K562 (cell line): ENCODE results near the gene KCNJ10.

Experiments
- ARNT ChIP-seq, 2 experiments: fragments of 450-650 bp; IDR thresholded peaks; 2 replicates each; pipeline ENCODE4 v1.6.1; 2016; ENCODE audit warnings: mild to moderate bottlenecking in 1 of 2
- BDP1 ChIP-seq: IDR thresholded peaks from 3 replicates; pipeline ENCODE4 v1.6.1; 2011; ENCODE audit not compliant: insufficient read length, insufficient read depth
- BRD9 ChIP-seq: fragments of 450-650 bp; IDR thresholded peaks from 2 replicates; pipeline ENCODE4 v1.6.1; 2018; ENCODE audit warnings: low read depth; ENCODE audit not compliant: partially characterized antibody
- CTCF ChIP-seq, 3 experiments: IDR thresholded peaks in 2 of 3; conservative IDR thresholded peaks in 1 of 3; 2 replicates each; pipeline ENCODE4 v1.5.1; 2011 to 2012; ENCODE audit warnings: low read length in 3 of 3, mild to moderate bottlenecking in 3 of 3, control low read depth in 2 of 3, improper control_type of control experiment in 1 of 3, inconsistent platforms in 1 of 3, low read depth in 1 of 3, mixed read lengths in 1 of 3, moderate library complexity in 1 of 3; ENCODE audit not compliant: insufficient read depth in 2 of 3
- ETV5 ChIP-seq: sonication (generic); formaldehyde crosslinking; IDR thresholded peaks from 2 replicates; pipeline ENCODE4 v1.4.0; 2020; ENCODE audit warnings: low read depth, mild to moderate bottlenecking, missing genetic modification reagents
- FOS ChIP-seq: IDR thresholded peaks from 3 replicates; pipeline ENCODE4 v1.6.1; 2011; ENCODE audit not compliant: insufficient read length; ENCODE audit errors: extremely low read depth
- FOSL1 ChIP-seq: fragments of 200-800 bp; sonication (Bioruptor generic); conservative IDR thresholded peaks from 2 replicates; pipeline ENCODE4 v1.6.1; 2016; ENCODE audit warnings: missing genetic modification characterization, missing compliant biosample characterization
- POLR2A ChIP-seq: fragments of 450-650 bp; conservative IDR thresholded peaks from 2 replicates; pipeline ENCODE4 v1.6.1; 2016
- SIRT6 ChIP-seq: IDR thresholded peaks from one replicate; pipeline ENCODE4 v1.6.1; 2012; ENCODE audit warnings: low read depth, mild to moderate bottlenecking, control low read depth, inconsistent platforms, low read length, moderate library complexity
- SREBF2 ChIP-seq: sonication (generic); formaldehyde crosslinking; IDR thresholded peaks from 2 replicates; pipeline ENCODE4 v1.4.0; 2020; ENCODE audit warnings: mild to moderate bottlenecking, missing genetic modification reagents
- TOE1 ChIP-seq, 2 experiments: fragments of 450-650 bp in 1 of 2; sonication (generic) in 1 of 2; formaldehyde crosslinking in 1 of 2; IDR thresholded peaks; 2 replicates each; pipeline versions ENCODE4 v1.7.1 to v1.8.0; 2016 to 2022; ENCODE audit warnings: borderline replicate concordance in 2 of 2, mild to moderate bottlenecking in 2 of 2, antibody characterized with exemption in 1 of 2, inconsistent platforms in 1 of 2, low read depth in 1 of 2, missing genetic modification reagents in 1 of 2, moderate library complexity in 1 of 2
- TF ChIP-seq, protein P1 (sequence below): sonication (generic); formaldehyde crosslinking; IDR thresholded peaks from 2 replicates; pipeline ENCODE4 v1.8.1; 2022; ENCODE audit warnings: missing genetic modification reagents
- TF ChIP-seq, protein P2 (sequence below): fragments of 450-650 bp; formaldehyde crosslinking; IDR thresholded peaks from 2 replicates; pipeline ENCODE4 v1.4.0; 2020; ENCODE audit warnings: mild to moderate bottlenecking, mixed read lengths
- TF ChIP-seq, protein P3 (sequence below): sonication (generic); formaldehyde crosslinking; IDR thresholded peaks from 2 replicates; pipeline ENCODE4 v1.9.0; 2022; ENCODE audit warnings: mild to moderate bottlenecking, missing genetic modification reagents

GRCh38 chr1:160076295-160076694 is 6.3 kb upstream of the KCNJ10 start:
- TF ChIP-seq SREBF2 (no peak), ARNT (IDR thresholded peaks at IDR 0.05) (no peak), BRD9 (no peak), TOE1 (IDR thresholded peaks at IDR 0.05; ENCODE audit: borderline replicate concordance) (no peak), TOE1 (CRISPR knock-in tag; IDR thresholded peaks at IDR 0.05; ENCODE audit: borderline replicate concordance, low read depth) (no peak), BDP1 (no peak), POLR2A (no peak), FOS (no peak), CTCF (IDR thresholded peaks at IDR 0.05 in 2 of 3, conservative IDR thresholded peaks at IDR 0.05 in 1 of 3; ENCODE audit: insufficient read depth in 2 of 3, low read depth in 1 of 3, low read length in 3 of 3) (no peak), ETV5 (CRISPR knock-in tag) (no peak), SIRT6 (no peak), FOSL1 (tag) (no peak)
- TF ChIP-seq, protein P1, sequence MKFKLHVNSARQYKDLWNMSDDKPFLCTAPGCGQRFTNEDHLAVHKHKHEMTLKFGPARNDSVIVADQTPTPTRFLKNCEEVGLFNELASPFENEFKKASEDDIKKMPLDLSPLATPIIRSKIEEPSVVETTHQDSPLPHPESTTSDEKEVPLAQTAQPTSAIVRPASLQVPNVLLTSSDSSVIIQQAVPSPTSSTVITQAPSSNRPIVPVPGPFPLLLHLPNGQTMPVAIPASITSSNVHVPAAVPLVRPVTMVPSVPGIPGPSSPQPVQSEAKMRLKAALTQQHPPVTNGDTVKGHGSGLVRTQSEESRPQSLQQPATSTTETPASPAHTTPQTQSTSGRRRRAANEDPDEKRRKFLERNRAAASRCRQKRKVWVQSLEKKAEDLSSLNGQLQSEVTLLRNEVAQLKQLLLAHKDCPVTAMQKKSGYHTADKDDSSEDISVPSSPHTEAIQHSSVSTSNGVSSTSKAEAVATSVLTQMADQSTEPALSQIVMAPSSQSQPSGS: no peak
- TF ChIP-seq, protein P2, sequence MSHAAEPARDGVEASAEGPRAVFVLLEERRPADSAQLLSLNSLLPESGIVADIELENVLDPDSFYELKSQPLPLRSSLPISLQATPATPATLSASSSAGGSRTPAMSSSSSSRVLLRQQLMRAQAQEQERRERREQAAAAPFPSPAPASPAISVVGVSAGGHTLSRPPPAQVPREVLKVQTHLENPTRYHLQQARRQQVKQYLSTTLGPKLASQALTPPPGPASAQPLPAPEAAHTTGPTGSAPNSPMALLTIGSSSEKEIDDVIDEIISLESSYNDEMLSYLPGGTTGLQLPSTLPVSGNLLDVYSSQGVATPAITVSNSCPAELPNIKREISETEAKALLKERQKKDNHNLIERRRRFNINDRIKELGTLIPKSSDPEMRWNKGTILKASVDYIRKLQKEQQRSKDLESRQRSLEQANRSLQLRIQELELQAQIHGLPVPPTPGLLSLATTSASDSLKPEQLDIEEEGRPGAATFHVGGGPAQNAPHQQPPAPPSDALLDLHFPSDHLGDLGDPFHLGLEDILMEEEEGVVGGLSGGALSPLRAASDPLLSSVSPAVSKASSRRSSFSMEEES (CRISPR knock-in tag): no peak
- TF ChIP-seq, protein P3, sequence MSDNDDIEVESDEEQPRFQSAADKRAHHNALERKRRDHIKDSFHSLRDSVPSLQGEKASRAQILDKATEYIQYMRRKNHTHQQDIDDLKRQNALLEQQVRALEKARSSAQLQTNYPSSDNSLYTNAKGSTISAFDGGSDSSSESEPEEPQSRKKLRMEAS (CRISPR knock-in tag): no peak
